BLaER1 (cell line): Measurements from ENCODE around the gene DBN1.

ENCODE experiments used
- H3K27ac ChIP-seq: shearing (Covaris generic); formaldehyde crosslinking; 2 replicates; pipeline ENCODE4 v1.8.1; 2022
- H3K27me3 ChIP-seq: shearing (Covaris generic); formaldehyde crosslinking; 2 replicates; pipeline ENCODE4 v1.8.1; 2022
- H3K36me3 ChIP-seq: shearing (Covaris generic); formaldehyde crosslinking; 2 replicates; pipeline ENCODE4 v1.8.1; 2022
- H3K4me1 ChIP-seq: shearing (Covaris generic); formaldehyde crosslinking; 2 replicates; pipeline ENCODE4 v1.8.1; 2022
- H3K4me2 ChIP-seq: shearing (Covaris generic); formaldehyde crosslinking; 2 replicates; pipeline ENCODE4 v1.8.1; 2022
- H3K4me3 ChIP-seq: shearing (Covaris generic); formaldehyde crosslinking; 2 replicates; pipeline ENCODE4 v1.8.1; 2022
- H3K9ac ChIP-seq: shearing (Covaris generic); formaldehyde crosslinking; 2 replicates; pipeline ENCODE4 v1.8.1; 2022
- H3K9me3 ChIP-seq: shearing (Covaris generic); formaldehyde crosslinking; 2 replicates; pipeline ENCODE4 v1.8.1; 2022
- H4K20me1 ChIP-seq: shearing (Covaris generic); formaldehyde crosslinking; 2 replicates; pipeline ENCODE4 v1.8.1; 2022
- Cebpa-rat ChIP-seq: shearing (Covaris generic); IDR thresholded peaks from 2 replicates; pipeline ENCODE4 v1.8.1; 2022

Gene DBN1

GRCh38 chr5:177512736-177513380 is 39.4 kb upstream of the DBN1 start:
- Histone ChIP-seq H3K4me2 (peak overlapping the region; percentile 98), H3K9ac (peak overlapping the region; percentile 99; the same call in 1 of the 2 replicates), H3K36me3 (peaks cover 61% of the 10 kb centered on the region), H3K4me1 (peaks cover 64% of the 10 kb centered on the region), H4K20me1 (peaks cover 16% of the 10 kb centered on the region; the same call in 1 of the 2 replicates), H3K27me3 (no peaks in the 10 kb centered on the region), H3K4me3 (no peak overlapping the region), H3K9me3 (no peaks in the 10 kb centered on the region), H3K27ac (peak overlapping the region; percentile 99)
- no peak for TF ChIP-seq Cebpa-rat

GRCh38 chr5:177511796-177512675 is 38.6 kb upstream of the DBN1 start:
- peak overlapping the region; percentile 99 for H3K9ac ChIP-seq
- peaks cover 70% of the 10 kb centered on the region for H3K4me1 ChIP-seq
- no peaks in the 10 kb centered on the region for H3K9me3 ChIP-seq
- peak overlapping the region; percentile 98 for H3K4me2 ChIP-seq
- peaks cover 69% of the 10 kb centered on the region for H3K36me3 ChIP-seq
- peaks cover 18% of the 10 kb centered on the region; the same call in 1 of the 2 replicates for H4K20me1 ChIP-seq
- H3K27ac ChIP-seq, result peak overlapping the region; percentile 99
- TF ChIP-seq Cebpa-rat, result no peak
- H3K4me3 ChIP-seq, result peak overlapping the region; percentile 91
- no peaks in the 10 kb centered on the region for H3K27me3 ChIP-seq

GRCh38 chr5:177511181-177511580 is 37.7 kb upstream of the DBN1 start:
- Histone ChIP-seq H3K4me2 (peak overlapping the region; percentile 98), H3K27ac (peak overlapping the region; percentile 99), H3K9ac (peak overlapping the region; percentile 99), H3K36me3 (peaks cover 78% of the 10 kb centered on the region), H4K20me1 (peaks cover 23% of the 10 kb centered on the region), H3K4me3 (peak overlapping the region; percentile 91), H3K9me3 (no peaks in the 10 kb centered on the region), H3K4me1 (peaks cover 78% of the 10 kb centered on the region), H3K27me3 (no peaks in the 10 kb centered on the region)
- TF ChIP-seq Cebpa-rat, result no peak

- H3K27ac ChIP-seq, result peak overlapping the region; percentile 99
- H3K36me3 ChIP-seq, result peaks cover 79% of the 10 kb centered on the region
- peaks cover 78% of the 10 kb centered on the region for H3K4me1 ChIP-seq
- peak overlapping the region; percentile 99 for H3K9ac ChIP-seq
- no peaks in the 10 kb centered on the region for H3K9me3 ChIP-seq
- H3K27me3 ChIP-seq, result no peaks in the 10 kb centered on the region
- H3K4me2 ChIP-seq, result peak overlapping the region; percentile 98
- H4K20me1 ChIP-seq, result peaks cover 23% of the 10 kb centered on the region
- peak; percentile 78; the same call in 1 of the 2 replicates for TF ChIP-seq Cebpa-rat
- peak overlapping the region; percentile 91 for H3K4me3 ChIP-seq
These were observed 37.2 kb upstream of the DBN1 start for GRCh38 chr5:177510567-177511053.

- Histone ChIP-seq H3K9me3 (no peaks in the 10 kb centered on the region), H3K4me2 (peak overlapping the region; percentile 98), H3K27ac (peak overlapping the region; percentile 99), H3K27me3 (no peaks in the 10 kb centered on the region), H3K9ac (peak overlapping the region; percentile 99), H4K20me1 (peaks cover 25% of the 10 kb centered on the region), H3K36me3 (peaks cover 79% of the 10 kb centered on the region), H3K4me1 (peaks cover 78% of the 10 kb centered on the region), H3K4me3 (peak overlapping the region; percentile 91)
- TF ChIP-seq Cebpa-rat, result no peak
These were observed 36.6 kb upstream of the DBN1 start for GRCh38 chr5:177509991-177510566.

- H3K36me3 ChIP-seq, result peaks cover 79% of the 10 kb centered on the region
- H3K4me2 ChIP-seq, result peak within 1 kb of the TSS; percentile 98
- peaks cover 78% of the 10 kb centered on the region for H3K4me1 ChIP-seq
- peak within 1 kb of the TSS; percentile 99 for H3K27ac ChIP-seq
- H4K20me1 ChIP-seq, result peaks cover 32% of the 10 kb centered on the region
- H3K27me3 ChIP-seq, result no peaks in the 10 kb centered on the region
- peak within 1 kb of the TSS; percentile 91 for H3K4me3 ChIP-seq
- no peaks in the 10 kb centered on the region for H3K9me3 ChIP-seq
- H3K9ac ChIP-seq, result peak within 1 kb of the TSS; percentile 99
- no peak for TF ChIP-seq Cebpa-rat
These were observed 36.0 kb upstream of the DBN1 start, which contains the start of gene DOK3 for GRCh38 chr5:177509381-177509951. TSS of gene DOK3 (minus strand) at chr5:177509826. CDS start at chr5:177509540, 286 bp downstream.

GRCh38 chr5:177508837-177509236 is 35.4 kb upstream of the DBN1 start:
- no peaks in the 10 kb centered on the region for H3K27me3 ChIP-seq
- peak overlapping the region; percentile 99 for H3K27ac ChIP-seq
- H3K36me3 ChIP-seq, result peaks cover 79% of the 10 kb centered on the region
- H3K9me3 ChIP-seq, result no peaks in the 10 kb centered on the region
- peak overlapping the region; percentile 91 for H3K4me3 ChIP-seq
- peak overlapping the region; percentile 98 for H3K4me2 ChIP-seq
- H3K9ac ChIP-seq, result peak overlapping the region; percentile 99
- no peak for TF ChIP-seq Cebpa-rat
- peaks cover 78% of the 10 kb centered on the region for H3K4me1 ChIP-seq
- H4K20me1 ChIP-seq, result peaks cover 33% of the 10 kb centered on the region

- Histone ChIP-seq H3K27ac (peak overlapping the region; percentile 99), H3K9ac (peak overlapping the region; percentile 99), H3K4me3 (peak overlapping the region; percentile 91), H4K20me1 (peaks cover 40% of the 10 kb centered on the region), H3K27me3 (no peaks in the 10 kb centered on the region), H3K36me3 (peaks cover 79% of the 10 kb centered on the region), H3K4me2 (peak overlapping the region; percentile 98), H3K4me1 (peaks cover 78% of the 10 kb centered on the region), H3K9me3 (no peaks in the 10 kb centered on the region)
- no peak for TF ChIP-seq Cebpa-rat
These were observed 34.8 kb upstream of the DBN1 start for GRCh38 chr5:177508221-177508611.

GRCh38 chr5:177507596-177508220 is 34.3 kb upstream of the DBN1 start:
- Histone ChIP-seq H3K9me3 (no peaks in the 10 kb centered on the region), H3K9ac (peak overlapping the region; percentile 99), H3K27ac (peak overlapping the region; percentile 99), H3K4me3 (peak overlapping the region; percentile 91), H3K4me1 (peaks cover 78% of the 10 kb centered on the region), H3K4me2 (peak overlapping the region; percentile 98), H3K36me3 (peaks cover 79% of the 10 kb centered on the region), H3K27me3 (no peaks in the 10 kb centered on the region), H4K20me1 (peaks cover 45% of the 10 kb centered on the region)
- TF ChIP-seq Cebpa-rat, result no peak
